Spleen (tissue), 7 donors: ENCODE data around the gene EDAR.

Experiments
- POLR2AphosphoS5 ChIP-seq, 3 donors: sonication (generic); formaldehyde crosslinking; IDR thresholded peaks; one replicate each; pipeline ENCODE4 v1.5.1; 2017; ENCODE audit warnings: antibody characterized with exemption in 3 of 3
- TF ChIP-seq, protein P1 (sequence below), 11 experiments: fragments of 200-600 bp in 7 of 11; fragments of 450-650 bp in 4 of 11; sonication (generic) in 4 of 11; IDR thresholded peaks in 8 of 11; conservative IDR thresholded peaks in 3 of 11; 1 replicate in 7 of 11; 2 replicates in 4 of 11; pipeline versions ENCODE4 v1.4.0 to v1.8.0; 2016 to 2021; ENCODE audit warnings: antibody characterized with exemption in 11 of 11, inconsistent platforms in 4 of 11, mild to moderate bottlenecking in 1 of 11
- donor health status: DM: no; HTN: no; CAD: no; lungs with moderate emphysema.
- donor health status: DM: no; HTN: no; CAD: no.
- donor health status: DM: no; HTN: no; CAD: no.

DNA sequence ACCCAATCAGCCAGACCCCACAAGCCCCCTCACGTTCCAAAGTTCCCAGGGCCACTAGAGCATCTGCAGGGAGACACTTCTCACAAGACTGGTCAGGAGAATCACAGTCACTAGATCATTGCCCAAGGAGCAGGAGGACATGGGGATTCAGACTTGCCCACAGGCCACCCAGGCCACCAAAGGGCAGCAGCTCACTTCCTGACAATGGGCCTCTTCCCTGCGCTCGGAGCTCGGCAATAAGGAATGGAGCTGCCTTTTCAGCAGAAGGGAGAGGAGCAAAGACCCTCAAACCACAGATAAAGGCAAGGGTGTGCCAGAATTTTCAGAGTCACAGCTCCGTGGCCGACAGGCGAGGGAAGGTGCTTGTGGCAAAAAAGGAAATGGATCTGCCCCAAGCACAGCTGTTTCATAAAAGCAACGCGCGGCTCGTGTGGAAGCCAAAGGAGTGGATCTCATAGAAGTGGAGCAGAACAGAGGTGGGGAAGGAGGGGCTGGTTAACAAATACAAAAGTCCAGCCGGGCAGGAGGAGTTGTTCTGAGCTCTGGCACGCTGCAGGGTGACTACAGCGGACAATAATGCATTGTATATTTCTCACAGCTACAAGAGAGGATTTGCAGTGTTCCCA, 72.1 kb downstream of the EDAR start:
- TF ChIP-seq, protein P1, sequence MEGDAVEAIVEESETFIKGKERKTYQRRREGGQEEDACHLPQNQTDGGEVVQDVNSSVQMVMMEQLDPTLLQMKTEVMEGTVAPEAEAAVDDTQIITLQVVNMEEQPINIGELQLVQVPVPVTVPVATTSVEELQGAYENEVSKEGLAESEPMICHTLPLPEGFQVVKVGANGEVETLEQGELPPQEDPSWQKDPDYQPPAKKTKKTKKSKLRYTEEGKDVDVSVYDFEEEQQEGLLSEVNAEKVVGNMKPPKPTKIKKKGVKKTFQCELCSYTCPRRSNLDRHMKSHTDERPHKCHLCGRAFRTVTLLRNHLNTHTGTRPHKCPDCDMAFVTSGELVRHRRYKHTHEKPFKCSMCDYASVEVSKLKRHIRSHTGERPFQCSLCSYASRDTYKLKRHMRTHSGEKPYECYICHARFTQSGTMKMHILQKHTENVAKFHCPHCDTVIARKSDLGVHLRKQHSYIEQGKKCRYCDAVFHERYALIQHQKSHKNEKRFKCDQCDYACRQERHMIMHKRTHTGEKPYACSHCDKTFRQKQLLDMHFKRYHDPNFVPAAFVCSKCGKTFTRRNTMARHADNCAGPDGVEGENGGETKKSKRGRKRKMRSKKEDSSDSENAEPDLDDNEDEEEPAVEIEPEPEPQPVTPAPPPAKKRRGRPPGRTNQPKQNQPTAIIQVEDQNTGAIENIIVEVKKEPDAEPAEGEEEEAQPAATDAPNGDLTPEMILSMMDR (IDR thresholded peaks at IDR 0.05 in 8 of 11, conservative IDR thresholded peaks at IDR 0.05 in 3 of 11), result no peak
- TF ChIP-seq POLR2AphosphoS5 (IDR thresholded peaks at IDR 0.05), result no peak
